SU-DHL-6 (cell line): ENCODE data around the gene C19orf73.

Experiments
- H2AFZ ChIP-seq: fragments of 200-600 bp; sonication (generic); 2 replicates; pipeline ENCODE4 v1.6.1; 2014; ENCODE audit warnings: low read depth, mild to moderate bottlenecking, moderate library complexity, mixed read lengths, antibody characterized with exemption, low read length; ENCODE audit not compliant: severe bottlenecking
- H3F3A ChIP-seq: fragments of 200-600 bp; shearing (Covaris generic); 2 replicates; pipeline ENCODE4 v1.6.0; 2016; ENCODE audit warnings: antibody characterized with exemption, mild to moderate bottlenecking; ENCODE audit not compliant: insufficient read depth
- H3K27ac ChIP-seq: fragments of 200-600 bp; sonication (generic); 2 replicates; pipeline ENCODE4 v1.5.1; 2016; ENCODE audit warnings: low read depth, mild to moderate bottlenecking, low read length, moderate library complexity, mixed read lengths
- H3K27me3 ChIP-seq: fragments of 200-600 bp; sonication (generic), shearing (Covaris generic); 2 replicates; pipeline ENCODE4 v1.6.0; 2014; ENCODE audit warnings: mild to moderate bottlenecking, low read length
- H3K36me3 ChIP-seq: fragments of 200-600 bp; sonication (generic); 2 replicates; pipeline ENCODE4 v1.6.1; 2014; ENCODE audit warnings: mild to moderate bottlenecking, low read length, mixed read lengths
- H3K4me2 ChIP-seq: fragments of 300-600, 200-600 bp; shearing (Covaris generic), sonication (generic); 2 replicates; pipeline ENCODE4 v1.6.0; 2014; ENCODE audit warnings: low read length, low read depth, mild to moderate bottlenecking; ENCODE audit not compliant: poor library complexity, severe bottlenecking
- H3K4me3 ChIP-seq: fragments of 200-600 bp; sonication (generic); 2 replicates; pipeline ENCODE4 v1.5.1; 2014; ENCODE audit warnings: antibody characterized with exemption, low read length, mild to moderate bottlenecking, mixed read lengths; ENCODE audit not compliant: insufficient read depth, poor library complexity, severe bottlenecking
- H3K79me2 ChIP-seq: fragments of 200-600 bp; sonication (generic); 2 replicates; pipeline ENCODE4 v1.6.1; 2014; ENCODE audit warnings: mild to moderate bottlenecking, low read length, moderate library complexity; ENCODE audit not compliant: insufficient read depth
- H3K9ac ChIP-seq: fragments of 200-600 bp; sonication (generic); 2 replicates; pipeline ENCODE4 v1.7.0; 2014; ENCODE audit warnings: mild to moderate bottlenecking, low read length
- H3K9me2 ChIP-seq: fragments of 200-600 bp; sonication (generic); replicated peaks from 2 replicates; pipeline ENCODE4 v1.6.1; 2014; ENCODE audit warnings: low read length; ENCODE audit not compliant: insufficient read depth
- H3K9me3 ChIP-seq: fragments of 200-600 bp; sonication (generic); 2 replicates; pipeline ENCODE4 v1.6.1; 2014; ENCODE audit warnings: low read length, mixed read lengths; ENCODE audit not compliant: insufficient read depth
- H4K20me1 ChIP-seq: fragments of 200-600 bp; sonication (generic); 2 replicates; pipeline ENCODE4 v1.6.1; 2014; ENCODE audit warnings: low read depth, mild to moderate bottlenecking, antibody characterized with exemption, low read length, moderate library complexity, mixed read lengths
- CTCF ChIP-seq: fragments of 200-600 bp; sonication (generic); IDR thresholded peaks from one replicate; pipeline ENCODE4 v1.5.1; 2017; ENCODE audit warnings: antibody characterized with exemption, mild to moderate bottlenecking, low read length, moderate library complexity; ENCODE audit not compliant: insufficient read depth, poor library complexity, severe bottlenecking
- EZH2phosphoT487 ChIP-seq: fragments of 200-600 bp; sonication (generic), shearing (Covaris generic); conservative IDR thresholded peaks from 2 replicates; pipeline ENCODE4 v1.6.1; 2018; ENCODE audit warnings: mild to moderate bottlenecking, antibody characterized with exemption, low read length, moderate library complexity, mixed read lengths

Gene C19orf73

GRCh38 chr19:49102303-49102702 is 16.6 kb downstream of the C19orf73 start:
- Histone ChIP-seq H3K4me3 (no peak overlapping the region), H3K36me3 (peaks cover 16% of the 10 kb centered on the region), H3K27ac (no peak overlapping the region)

DNA sequence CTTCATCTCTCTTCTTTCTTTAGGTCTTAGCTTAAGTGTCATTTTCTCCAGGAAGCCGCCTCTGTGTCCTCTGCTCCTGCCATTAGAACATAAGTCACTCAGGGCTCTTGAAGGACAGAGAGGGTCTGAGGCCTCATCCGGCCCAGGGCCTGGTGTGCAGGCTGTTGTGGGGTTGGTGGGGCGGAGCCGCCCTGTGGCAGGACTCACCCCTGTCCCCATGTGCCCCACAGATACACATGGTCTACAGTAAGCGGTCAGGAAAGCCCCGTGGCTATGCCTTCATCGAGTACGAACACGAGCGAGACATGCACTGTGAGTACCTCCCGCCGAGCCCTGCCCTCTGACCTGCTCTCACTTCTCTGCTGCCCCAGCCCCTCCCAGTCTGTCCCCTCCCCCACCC is 17.8 kb downstream of the C19orf73 start:
- Histone ChIP-seq H2AFZ (no peak overlapping the region), H3F3A (peaks cover 7% of the 10 kb centered on the region; the same call in 1 of the 2 replicates), H3K4me3 (no peak overlapping the region), H3K36me3 (peaks cover 13% of the 10 kb centered on the region), H3K79me2 (peaks cover 13% of the 10 kb centered on the region), H3K27me3 (no peaks in the 10 kb centered on the region), H3K4me2 (no peak overlapping the region), H3K9me3 (no peaks in the 10 kb centered on the region), H3K9me2 (no peaks in the 10 kb centered on the region), H3K9ac (no peak overlapping the region), H3K27ac (no peak overlapping the region), H4K20me1 (no peaks in the 10 kb centered on the region)
- TF ChIP-seq EZH2phosphoT487: no peak
- TF ChIP-seq CTCF: no peak

More at GRCh38 chr19:49102303-49102702, 16.6 kb downstream of the C19orf73 start:
- Histone ChIP-seq H2AFZ (no peak overlapping the region), H3K27me3 (no peaks in the 10 kb centered on the region), H3F3A (peaks cover 4% of the 10 kb centered on the region; the same call in 1 of the 2 replicates), H3K9me3 (no peaks in the 10 kb centered on the region), H3K9ac (no peak overlapping the region), H3K9me2 (no peaks in the 10 kb centered on the region), H4K20me1 (no peaks in the 10 kb centered on the region; the same call in 1 of the 2 replicates), H3K79me2 (peaks cover 13% of the 10 kb centered on the region), H3K4me2 (no peak overlapping the region)
- TF ChIP-seq CTCF (no peak), EZH2phosphoT487 (no peak)

- H3K4me2 ChIP-seq: no peak overlapping the region
- TF ChIP-seq CTCF (no peak), EZH2phosphoT487 (no peak)
- H3K4me3 ChIP-seq: no peak overlapping the region
- no peaks in the 10 kb centered on the region for H3K27me3 ChIP-seq
- no peak overlapping the region for H3K9ac ChIP-seq
- peaks cover 13% of the 10 kb centered on the region for H3K36me3 ChIP-seq
- H3K27ac ChIP-seq: no peak overlapping the region
- no peaks in the 10 kb centered on the region for H3K9me2 ChIP-seq
- peaks cover 11% of the 10 kb centered on the region for H3F3A ChIP-seq
- H3K9me3 ChIP-seq: no peaks in the 10 kb centered on the region
- H2AFZ ChIP-seq: no peak overlapping the region
- H4K20me1 ChIP-seq: peaks cover 3% of the 10 kb centered on the region; the same call in 1 of the 2 replicates
- peaks cover 23% of the 10 kb centered on the region for H3K79me2 ChIP-seq
These were observed 20.1 kb downstream of the C19orf73 start for GRCh38 chr19:49098795-49099194.
